HepG2 (cell line): ENCODE results near the gene EPSTI1. TPM values are rescaled to one million over a fixed set of nuclear protein-coding genes. Genes with fewer than 3 reads are reported as not detected.

ENCODE experiments used
- ATAC-seq: fragments of 200-7000 bp; cut with Tn5 transposase; 3 replicates; pipeline ENCODE4 v1.9.1; 2020; ENCODE audit warnings: mild to moderate bottlenecking, moderate library complexity
- BruUV-seq: library from RNA; stranded (reverse); fragments of 400-500 nt; replicated peaks from 2 replicates; lab custom pipeline; 2021; lab: Mats Ljungman, UMichigan
- CTCF ChIA-PET: fragments of 300-600 bp; formaldehyde crosslinking; extraction: SDS; loops from one replicate; lab custom pipeline; 2021; ENCODE audit warnings: low total read pairs, inconsistent platforms, low intra/inter-chr PET ratio; lab: Yijun Ruan, JAX
- POLR2A ChIA-PET: fragments of 350-600 bp; sonication (Branson Sonifier 250); formaldehyde crosslinking; loops from one replicate; lab custom pipeline; 2020; ENCODE audit warnings: antibody characterized with exemption, inconsistent platforms; lab: Yijun Ruan, JAX
- DNase-seq: peaks from one replicate; pipeline ENCODE4 v3.0.0-alpha.2; 2015; ENCODE audit warnings: low spot score
- FAIRE-seq: peaks from 3 replicates; lab custom pipeline; 2011; peaks lifted over from hg19 to GRCh38; lab: Jason Lieb, UNC
- H2AFZ ChIP-seq: one replicate; pipeline ENCODE4 v1.6.1; 2011; ENCODE audit warnings: low read length, inconsistent platforms
- H3K27ac ChIP-seq: fragments of 300-600 bp; 3 replicates; pipeline ENCODE4 v1.8.0; 2011; ENCODE audit warnings: mixed run types, mild to moderate bottlenecking, mixed read lengths, low read length, inconsistent platforms; ENCODE audit not compliant: insufficient read depth; ENCODE audit errors: extremely low read length
- H3K27me3 ChIP-seq, 2 experiments: fragments of 200-600 bp in 1 of 2; 2 replicates in 1 of 2; 3 replicates in 1 of 2; pipeline versions ENCODE4 v1.6.0 to v1.8.0; 2011; ENCODE audit warnings: low read length in 2 of 2, mild to moderate bottlenecking in 2 of 2, moderate library complexity in 2 of 2, inconsistent platforms in 1 of 2; ENCODE audit not compliant: insufficient read depth in 2 of 2, control insufficient read depth in 1 of 2
- H3K36me3 ChIP-seq, 2 experiments: fragments of 200-600 bp in 1 of 2; replicated peaks in 1 of 2; 2 replicates in 1 of 2; 3 replicates in 1 of 2; pipeline versions ENCODE4 v1.5.1 to v1.8.0; 2011; ENCODE audit warnings: low read length in 2 of 2, inconsistent platforms in 1 of 2; ENCODE audit not compliant: insufficient read depth in 2 of 2, control insufficient read depth in 1 of 2
- H3K4me1 ChIP-seq: 2 replicates; pipeline ENCODE4 v1.5.1; 2012; ENCODE audit warnings: low read length, inconsistent platforms; ENCODE audit not compliant: insufficient read depth
- H3K4me2 ChIP-seq: 2 replicates; pipeline ENCODE4 v1.6.0; 2011; ENCODE audit warnings: low read depth, low read length, inconsistent platforms
- H3K4me3 ChIP-seq, 3 experiments: fragments of 200-600 bp in 1 of 3; sonication (generic), shearing (Covaris generic) in 1 of 3; replicated peaks in 1 of 3; 2 replicates each; pipeline ENCODE4 v1.5.1; 2011 to 2016; ENCODE audit warnings: low read length in 3 of 3, inconsistent platforms in 2 of 3, low read depth in 2 of 3, mild to moderate bottlenecking in 2 of 3, control low read depth in 1 of 3, mixed read lengths in 1 of 3; ENCODE audit not compliant: insufficient read depth in 1 of 3
- H3K79me2 ChIP-seq: one replicate; pipeline ENCODE4 v1.6.1; 2011; ENCODE audit warnings: low read length, inconsistent platforms; ENCODE audit not compliant: insufficient read depth
- H3K9ac ChIP-seq: 2 replicates; pipeline ENCODE4 v1.6.0; 2011; ENCODE audit warnings: mild to moderate bottlenecking, low read depth, low read length, inconsistent platforms; ENCODE audit not compliant: insufficient read depth
- H3K9me3 ChIP-seq: 2 replicates; pipeline ENCODE4 v1.5.1; 2012; ENCODE audit warnings: mild to moderate bottlenecking, low read length
- H4K20me1 ChIP-seq: 2 replicates; pipeline ENCODE4 v1.6.0; 2011; ENCODE audit warnings: inconsistent platforms, mild to moderate bottlenecking, low read length, moderate library complexity; ENCODE audit not compliant: insufficient read depth
- CHD2 ChIP-seq: IDR thresholded peaks from 2 replicates; pipeline ENCODE4 v1.6.1; 2011; ENCODE audit warnings: low read depth, low read length, improper control_type of control experiment
- ELF3 ChIP-seq: IDR thresholded peaks from 2 replicates; pipeline ENCODE4 v1.6.1; 2016; ENCODE audit warnings: missing genetic modification reagents, missing compliant biosample characterization
- NPAS2 ChIP-seq: sonication (generic); formaldehyde crosslinking; IDR thresholded peaks from 2 replicates; pipeline ENCODE4 v1.8.0; 2022; ENCODE audit warnings: mild to moderate bottlenecking, missing genetic modification reagents, borderline replicate concordance
- NRL ChIP-seq: sonication (generic); formaldehyde crosslinking; IDR thresholded peaks from 2 replicates; pipeline ENCODE4 v1.5.0; 2020; ENCODE audit warnings: missing genetic modification reagents, mild to moderate bottlenecking, moderate library complexity, borderline replicate concordance
- POLR2AphosphoS2 ChIP-seq: IDR thresholded peaks from 2 replicates; pipeline ENCODE4 v1.6.1; 2011; ENCODE audit warnings: low read depth, low read length, improper control_type of control experiment
- RFX1 ChIP-seq: fragments of 450-650 bp; IDR thresholded peaks from 2 replicates; pipeline ENCODE4 v1.6.1; 2017
- RXRA ChIP-seq: sonication (generic); formaldehyde crosslinking; IDR thresholded peaks from 2 replicates; pipeline ENCODE4 v1.5.1; 2020; ENCODE audit warnings: missing genetic modification reagents
- TAF15 ChIP-seq: fragments of 200-400 bp; formaldehyde crosslinking; IDR thresholded peaks from one replicate; pipeline ENCODE4 v1.6.1; 2018; ENCODE audit warnings: mild to moderate bottlenecking, low read depth, low read length; ENCODE audit not compliant: poor library complexity, severe bottlenecking
- ZFP90 ChIP-seq: sonication (generic); formaldehyde crosslinking; IDR thresholded peaks from 2 replicates; pipeline ENCODE4 v1.8.0; 2022; ENCODE audit warnings: missing genetic modification reagents, mild to moderate bottlenecking, inconsistent platforms, borderline replicate concordance
- ZNF557 ChIP-seq: sonication (generic); formaldehyde crosslinking; IDR thresholded peaks from 2 replicates; pipeline ENCODE4 v1.4.0; 2020; ENCODE audit warnings: missing genetic modification reagents
- ZNF670 ChIP-seq: sonication (generic); formaldehyde crosslinking; IDR thresholded peaks from 2 replicates; pipeline ENCODE4 v1.8.0; 2022; ENCODE audit warnings: mild to moderate bottlenecking, missing genetic modification reagents, borderline replicate concordance
- WGBS: methylation state at CpG from one replicate; pipeline ENCODE4 v1.1.6; 2017; ENCODE audit warnings: low lambda C conversion rate; 5-methylcytosine and 5-hydroxymethylcytosine counted together
- in situ Hi-C: cut with HindIII; loops from 2 replicates; pipeline ENCODE4 v1.10.0; 2017; ENCODE audit warnings: low pct_unique_long_range_greater_than_20kb; ENCODE audit not compliant: extremely low pct_ligation_motif_present
- intact Hi-C: fragments of 100-400 bp; cut with micrococcal nuclease; formaldehyde crosslinking; loops from one replicate; pipeline ENCODE4 v1.10.0; 2022; ENCODE audit not compliant: unreplicated experiment
- polyA plus RNA-seq, 8 experiments: library from polyadenylated mRNA; depleted of rRNA in 3 of 8; stranded (reverse) in 7 of 8; unstranded in 1 of 8; fragments of >200 nt; fragmentation: Illumina TruSeq in 4 of 8; extraction: Trizol in 4 of 8; gene quantifications; 2 replicates each; pipeline versions ENCODE4 v1.2.1 to v1.2.3, GENCODE V29; 2011 to 2016; ENCODE audit warnings: low read depth in 4 of 8, missing spikeins in 1 of 8, mixed read lengths in 1 of 8; ENCODE audit not compliant: insufficient read depth in 1 of 8
- total RNA-seq, 5 experiments: library from RNA; depleted of rRNA; stranded (reverse); fragments of >200 nt; fragmentation: Illumina TruSeq; extraction: Trizol; gene quantifications; 2 replicates each; pipeline ENCODE4 v1.2.3, GENCODE V29; 2016; ENCODE audit warnings: low read depth in 1 of 5
- TF ChIP-seq, protein P1 (sequence below): sonication (generic); formaldehyde crosslinking; IDR thresholded peaks from 2 replicates; pipeline ENCODE4 v1.8.1; 2023; ENCODE audit warnings: mild to moderate bottlenecking, missing genetic modification reagents

EPSTI1 gene
- total and polyA plus RNA-seq, 2 of the 13 experiments (the other 11 are each of a cell fraction or from before 2014, with no cell fraction given), result 0.03 TPM; not detected in 1

DNA sequence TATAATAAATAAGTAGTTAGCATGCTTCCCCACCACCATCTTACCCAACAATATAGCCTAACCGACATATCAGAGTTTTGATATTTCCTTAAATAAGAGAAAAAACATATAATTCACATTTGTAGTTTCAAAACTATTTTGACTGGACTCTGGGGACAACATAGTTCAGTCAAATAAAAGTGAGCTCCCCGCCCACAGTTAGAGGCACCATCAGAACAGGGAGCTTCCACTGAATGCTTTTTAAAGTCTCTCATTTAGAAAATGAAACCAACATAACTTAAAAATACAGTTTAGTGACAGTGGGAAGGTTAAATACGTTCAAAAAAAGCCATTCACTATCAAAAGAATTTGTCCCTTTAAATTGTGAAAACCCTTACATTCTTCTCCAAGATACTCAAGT is 92.8 kb downstream of the EPSTI1 start:
- FAIRE-seq, result no peak
- in situ Hi-C loops, result no loop called here
- no peak overlapping the region for H3K27ac ChIP-seq
- H3K4me1 ChIP-seq, result no peaks in the 10 kb centered on the region
- CTCF ChIA-PET, result no interaction called here
- no peaks in the 10 kb centered on the region for H3K36me3 ChIP-seq
- TF ChIP-seq TAF15 (no peak), NPAS2 (CRISPR knock-in tag) (no peak), NRL (CRISPR knock-in tag) (no peak), RXRA (CRISPR knock-in tag) (no peak), ELF3 (CRISPR knock-in tag) (no peak), CHD2 (no peak), ZNF670 (CRISPR knock-in tag) (no peak), RFX1 (no peak)
- TF ChIP-seq, protein P1, sequence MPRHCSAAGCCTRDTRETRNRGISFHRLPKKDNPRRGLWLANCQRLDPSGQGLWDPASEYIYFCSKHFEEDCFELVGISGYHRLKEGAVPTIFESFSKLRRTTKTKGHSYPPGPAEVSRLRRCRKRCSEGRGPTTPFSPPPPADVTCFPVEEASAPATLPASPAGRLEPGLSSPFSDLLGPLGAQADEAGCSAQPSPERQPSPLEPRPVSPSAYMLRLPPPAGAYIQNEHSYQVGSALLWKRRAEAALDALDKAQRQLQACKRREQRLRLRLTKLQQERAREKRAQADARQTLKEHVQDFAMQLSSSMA (CRISPR knock-in tag), result no peak
- TF ChIP-seq, all 625 proteins: peak for 0
- intact Hi-C loops, result no loop called here
- DNase-seq (no peak), ATAC-seq (no peak)
- Histone ChIP-seq H3K79me2 (no peaks in the 10 kb centered on the region), H3K4me2 (no peak overlapping the region), H3K27me3 (no peaks in the 10 kb centered on the region), H3K9me3 (no peaks in the 10 kb centered on the region), H4K20me1 (no peaks in the 10 kb centered on the region), H2AFZ (no peak overlapping the region), H3K9ac (no peak overlapping the region), H3K4me3 (no peak overlapping the region)
- BruUV-seq, result no TSS peak
- WGBS, result 32% methylated on average over 3 of the region's 3 CpGs
- POLR2A ChIA-PET, result no interaction called here

DNA sequence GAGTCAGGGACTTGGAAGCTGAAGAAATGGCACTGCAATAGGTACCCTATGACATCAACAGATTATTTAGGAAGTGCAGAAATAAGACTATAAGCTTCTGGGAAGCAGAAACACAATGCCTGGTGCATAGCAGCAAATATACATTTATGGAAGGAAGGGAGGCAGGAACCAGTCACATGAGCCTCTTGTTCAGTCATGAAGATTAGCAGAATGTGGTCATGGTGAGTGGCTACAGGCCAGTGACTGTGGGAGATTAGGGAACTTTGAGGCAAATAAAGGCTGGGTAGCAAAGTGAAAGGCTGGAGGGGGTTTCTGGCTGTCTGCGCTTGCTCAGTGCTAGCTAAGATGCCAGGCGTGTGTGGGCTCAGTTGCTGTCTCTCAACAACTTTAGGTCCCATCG is 96.3 kb downstream of the EPSTI1 start:
- no peaks in the 10 kb centered on the region for H3K9me3 ChIP-seq
- no peaks in the 10 kb centered on the region for H3K79me2 ChIP-seq
- TF ChIP-seq ZFP90 (no peak), POLR2AphosphoS2 (no peak), ZNF557 (CRISPR knock-in tag) (no peak)
- TF ChIP-seq, all 625 proteins: peak for 0
- no peaks in the 10 kb centered on the region for H3K27me3 ChIP-seq
- DNase-seq (no peak), ATAC-seq (no peak), FAIRE-seq (no peak)
- no TSS peak for BruUV-seq
- no peak overlapping the region for H3K4me3 ChIP-seq
- H3K9ac ChIP-seq, result no peak overlapping the region
- no peaks in the 10 kb centered on the region for H3K4me1 ChIP-seq
- 50% methylated on average over 2 of the region's 3 CpGs for WGBS
- POLR2A ChIA-PET, result no interaction called here
- H4K20me1 ChIP-seq, result no peaks in the 10 kb centered on the region
- intact Hi-C loops (no loop called here), in situ Hi-C loops (no loop called here)
- no peak overlapping the region for H2AFZ ChIP-seq
- no peaks in the 10 kb centered on the region for H3K36me3 ChIP-seq
- no peak overlapping the region for H3K27ac ChIP-seq
- H3K4me2 ChIP-seq, result no peak overlapping the region
- CTCF ChIA-PET, result no interaction called here
